GM12874 (cell line): ENCODE results near the gene KCND2.

Experiments used
- TF ChIP-seq, protein P1 (sequence below): IDR thresholded peaks from 2 replicates; pipeline ENCODE4 v1.5.1; 2011; ENCODE audit warnings: low read depth, mild to moderate bottlenecking, control low read depth, low read length, moderate library complexity; ENCODE audit not compliant: insufficient read depth

KCND2 gene

DNA sequence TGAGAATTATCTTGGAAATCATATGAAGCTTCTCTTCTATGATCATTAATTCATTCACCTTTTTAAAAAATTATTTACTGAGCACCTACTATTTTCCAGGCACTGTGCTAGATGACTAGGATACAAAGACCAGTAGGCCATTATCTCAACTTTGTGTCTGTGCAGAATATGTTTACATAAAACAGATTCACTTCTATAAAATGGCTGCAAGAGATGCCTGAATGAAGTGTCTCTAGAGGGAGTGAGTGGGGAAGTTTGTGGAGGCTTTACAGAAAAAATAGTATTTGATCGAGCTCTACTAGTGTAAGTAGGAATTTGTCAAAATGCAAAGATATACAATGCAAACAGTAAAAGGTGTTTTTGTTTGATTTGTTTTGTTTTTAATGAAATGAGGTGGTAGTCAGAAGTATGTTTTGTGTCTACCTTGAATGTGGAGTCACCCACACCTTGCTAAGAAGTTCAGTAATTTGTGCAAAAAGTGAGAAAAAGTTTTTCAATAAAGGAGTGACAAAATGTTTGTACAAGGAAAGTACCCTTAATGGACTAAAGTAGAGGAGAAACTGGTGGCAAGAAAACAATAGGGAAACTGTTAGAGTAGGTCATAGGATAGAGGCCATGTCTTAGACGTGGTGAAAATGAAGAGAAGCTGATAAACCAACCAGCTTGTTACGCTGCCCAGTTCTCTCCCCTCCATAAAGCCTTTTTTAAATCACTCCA is 125.5 kb downstream of the KCND2 start:
- TF ChIP-seq, protein P1, sequence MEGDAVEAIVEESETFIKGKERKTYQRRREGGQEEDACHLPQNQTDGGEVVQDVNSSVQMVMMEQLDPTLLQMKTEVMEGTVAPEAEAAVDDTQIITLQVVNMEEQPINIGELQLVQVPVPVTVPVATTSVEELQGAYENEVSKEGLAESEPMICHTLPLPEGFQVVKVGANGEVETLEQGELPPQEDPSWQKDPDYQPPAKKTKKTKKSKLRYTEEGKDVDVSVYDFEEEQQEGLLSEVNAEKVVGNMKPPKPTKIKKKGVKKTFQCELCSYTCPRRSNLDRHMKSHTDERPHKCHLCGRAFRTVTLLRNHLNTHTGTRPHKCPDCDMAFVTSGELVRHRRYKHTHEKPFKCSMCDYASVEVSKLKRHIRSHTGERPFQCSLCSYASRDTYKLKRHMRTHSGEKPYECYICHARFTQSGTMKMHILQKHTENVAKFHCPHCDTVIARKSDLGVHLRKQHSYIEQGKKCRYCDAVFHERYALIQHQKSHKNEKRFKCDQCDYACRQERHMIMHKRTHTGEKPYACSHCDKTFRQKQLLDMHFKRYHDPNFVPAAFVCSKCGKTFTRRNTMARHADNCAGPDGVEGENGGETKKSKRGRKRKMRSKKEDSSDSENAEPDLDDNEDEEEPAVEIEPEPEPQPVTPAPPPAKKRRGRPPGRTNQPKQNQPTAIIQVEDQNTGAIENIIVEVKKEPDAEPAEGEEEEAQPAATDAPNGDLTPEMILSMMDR: no peak

DNA sequence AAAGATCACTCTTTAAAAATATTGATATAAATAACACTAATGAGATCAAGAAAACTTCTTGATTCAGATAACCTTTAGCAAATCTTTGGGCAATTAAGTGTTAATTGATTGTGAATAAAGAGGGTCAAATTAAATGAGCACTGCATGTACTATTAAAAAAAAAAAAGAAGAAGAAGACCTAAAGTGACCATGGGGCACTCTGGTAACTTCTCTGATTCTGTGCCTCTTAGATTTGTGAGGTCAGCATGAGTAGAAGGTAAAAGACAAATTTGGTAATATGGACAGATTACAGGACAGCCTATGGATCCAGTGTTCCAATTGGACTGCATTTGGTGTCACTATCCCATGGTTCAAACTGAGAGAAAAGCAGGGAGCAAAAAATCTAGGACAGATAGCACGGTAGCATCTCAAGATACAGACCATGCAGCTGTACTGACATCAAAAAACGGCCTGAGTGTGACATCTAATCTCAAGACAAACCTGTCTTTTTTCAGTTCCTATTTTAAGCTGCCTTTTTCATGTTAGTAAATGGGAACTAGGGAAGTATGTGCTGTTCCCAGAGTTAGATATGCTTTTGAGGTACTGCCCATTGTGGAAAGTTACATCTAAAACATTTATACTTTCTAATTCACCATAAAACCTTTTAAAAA is 128.0 kb downstream of the KCND2 start:
- TF ChIP-seq, protein P1: no peak

DNA sequence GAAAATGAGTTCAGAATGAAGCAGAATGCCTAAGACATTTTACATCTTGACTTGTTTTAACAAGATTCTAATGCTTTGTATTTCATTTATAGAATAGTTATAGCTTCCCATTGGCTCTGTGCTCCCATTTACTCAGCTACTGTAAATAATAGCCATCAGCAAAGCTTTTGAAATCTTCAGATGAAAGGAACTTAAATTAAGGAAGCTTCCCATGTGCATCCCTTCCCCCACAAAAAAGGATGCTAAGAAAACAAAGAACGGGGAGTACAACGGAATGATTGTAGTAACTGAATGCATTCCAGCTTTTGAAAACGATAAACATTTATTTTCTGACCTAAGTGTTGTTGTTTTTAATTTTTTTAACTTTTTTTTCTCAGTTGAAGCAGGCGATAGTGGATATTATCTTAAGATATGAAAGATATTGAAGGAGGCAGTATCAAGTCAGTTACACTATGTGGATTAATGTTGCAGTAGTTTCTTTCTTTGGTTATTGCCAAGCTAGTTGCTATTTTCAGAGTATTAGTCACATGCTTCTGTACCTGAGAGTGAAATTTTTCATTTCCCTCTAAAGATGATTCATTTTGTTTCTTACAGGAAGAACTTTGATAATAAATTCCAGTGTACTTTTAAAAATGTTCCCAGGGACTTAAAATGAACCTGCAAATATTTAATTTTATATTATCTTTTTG is 129.2 kb downstream of the KCND2 start:
- TF ChIP-seq, protein P1: no peak

DNA sequence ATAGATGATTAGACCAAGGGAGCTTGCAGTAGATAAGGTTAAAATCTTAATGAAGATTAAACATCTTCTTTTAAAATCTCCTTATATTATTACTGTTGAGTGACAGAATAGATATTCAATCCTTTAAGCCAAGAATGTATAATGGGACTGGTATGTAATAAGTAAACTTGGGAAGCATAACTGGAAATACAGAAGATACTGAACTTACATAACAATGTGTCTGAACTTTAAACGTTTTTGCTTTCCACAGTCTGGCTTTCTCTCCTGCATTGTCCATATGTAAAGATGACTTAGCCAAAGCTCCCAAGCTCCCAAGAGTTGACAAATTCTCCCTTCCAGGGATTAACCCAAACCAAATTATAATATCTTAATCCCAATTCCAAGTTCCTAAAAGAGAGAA is 129.8 kb downstream of the KCND2 start:
- TF ChIP-seq, protein P1: no peak

DNA sequence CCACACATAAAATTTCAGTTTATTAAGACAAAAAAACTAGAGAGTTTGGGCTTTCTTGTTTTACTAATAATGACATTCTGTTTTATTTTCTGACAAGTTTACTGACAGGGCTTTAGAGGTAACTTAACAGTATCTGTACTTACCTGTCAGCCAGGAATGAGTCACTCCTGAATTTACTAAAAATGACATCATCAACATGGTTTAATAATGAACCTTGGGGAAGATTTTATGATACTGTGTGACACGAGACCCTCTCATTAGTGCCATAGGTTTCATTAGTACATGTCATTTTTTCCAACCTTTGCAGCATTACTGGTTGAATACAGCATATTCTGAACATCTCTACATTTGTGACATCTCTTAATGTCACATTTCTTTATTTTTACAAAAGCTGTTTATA is 131.1 kb downstream of the KCND2 start:
- TF ChIP-seq, protein P1: no peak

DNA sequence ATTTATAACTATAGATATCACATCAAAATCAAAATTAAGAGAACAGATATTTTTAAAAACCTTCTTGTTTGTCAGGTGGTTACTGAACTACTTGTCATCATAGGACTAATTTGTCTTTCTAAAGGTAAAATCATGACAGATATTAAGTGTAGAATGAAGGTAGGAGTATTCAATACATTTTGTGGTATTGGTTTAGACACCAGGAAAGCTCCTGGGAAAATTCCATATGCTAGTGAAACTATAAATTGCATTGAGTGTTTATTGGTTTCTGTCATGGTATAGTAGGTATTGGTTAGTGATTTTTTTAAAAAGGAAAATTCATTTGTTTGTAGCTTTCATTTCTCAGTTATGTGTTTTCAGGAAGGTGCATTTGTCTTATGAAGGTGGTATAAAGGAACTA is 132.7 kb downstream of the KCND2 start:
- TF ChIP-seq, protein P1: no peak

DNA sequence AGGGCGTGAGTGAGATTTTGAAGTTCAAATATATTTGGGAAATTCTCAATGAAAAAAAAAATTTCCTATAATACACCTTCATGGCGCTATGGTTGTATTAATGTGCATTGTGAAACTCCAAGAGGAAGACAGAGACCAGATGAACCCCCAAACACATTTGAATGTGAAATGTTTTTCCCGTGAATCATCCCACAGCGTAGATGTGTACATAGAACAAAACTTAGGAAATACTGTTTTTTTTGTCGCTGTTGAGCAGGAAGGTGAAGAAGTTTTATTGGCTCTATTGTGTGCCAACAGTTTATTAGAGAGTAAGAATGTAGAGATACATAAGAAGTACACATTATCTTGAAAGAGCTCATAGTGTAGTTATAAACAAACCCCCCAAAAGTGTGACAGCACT is 134.0 kb downstream of the KCND2 start:
- TF ChIP-seq, protein P1: no peak
